GM12891 (cell line): ENCODE data around the gene HTR3B.

ENCODE experiments used
- DNase-seq: peaks from one replicate; pipeline ENCODE4 v3.0.0; 2011; ENCODE audit warnings: low spot score; ENCODE audit not compliant: insufficient read length
- FAIRE-seq: peaks from 2 replicates; lab custom pipeline; 2011; peaks lifted over from hg19 to GRCh38; lab: Jason Lieb, UNC
- PAX5 ChIP-seq: IDR thresholded peaks from 2 replicates; pipeline ENCODE4 v1.6.1; 2011; ENCODE audit warnings: low read length, moderate library complexity, mild to moderate bottlenecking; ENCODE audit not compliant: insufficient read depth, severe bottlenecking
- POLR2A ChIP-seq: IDR thresholded peaks from 2 replicates; pipeline ENCODE4 v1.6.1; 2011; ENCODE audit warnings: low read depth, low read length, control low read depth
- POLR2AphosphoS5 ChIP-seq: IDR thresholded peaks from 2 replicates; pipeline ENCODE4 v1.6.1; 2011; ENCODE audit warnings: low read depth, low read length, control low read depth
- POU2F2 ChIP-seq: IDR thresholded peaks from 2 replicates; pipeline ENCODE4 v1.6.1; 2011; ENCODE audit warnings: low read depth, mild to moderate bottlenecking, control low read depth, low read length, moderate library complexity
- SPI1 ChIP-seq: IDR thresholded peaks from 2 replicates; pipeline ENCODE4 v1.6.1; 2011; ENCODE audit warnings: low read depth, low read length, control low read depth
- TAF1 ChIP-seq: IDR thresholded peaks from 2 replicates; pipeline ENCODE4 v1.6.1; 2011; ENCODE audit warnings: low read depth, low read length, control low read depth

Gene HTR3B

DNA sequence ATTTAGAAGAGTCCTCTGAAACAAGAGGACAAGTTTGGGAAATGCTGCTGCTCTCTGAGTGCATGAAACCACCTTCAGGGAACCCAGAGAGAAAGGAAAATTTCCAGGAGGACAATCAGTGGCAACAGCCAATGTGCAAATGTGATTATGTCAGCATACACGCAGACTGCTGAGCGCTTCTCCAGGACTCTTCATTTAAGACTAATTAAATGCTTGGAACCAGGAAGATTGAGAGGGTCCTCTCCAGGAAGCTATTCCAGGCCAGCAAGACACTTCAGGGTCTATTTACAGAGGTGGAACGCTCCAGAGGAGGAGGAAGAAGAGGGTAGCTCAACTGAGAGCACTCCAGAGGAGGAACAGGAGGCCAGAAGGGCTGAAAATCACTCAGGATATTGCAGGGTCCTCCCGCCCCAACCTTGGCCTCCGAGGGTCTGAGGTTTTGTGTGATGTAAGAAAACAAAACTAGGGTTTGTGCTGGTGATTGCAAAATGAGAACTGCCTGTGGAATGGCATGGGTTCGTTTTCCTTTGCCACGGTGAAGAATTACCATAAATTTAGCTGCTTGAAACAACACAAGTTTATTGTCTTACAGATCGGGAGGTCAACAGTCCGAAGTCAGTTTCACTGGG, 56.2 kb downstream of the HTR3B start:
- TF ChIP-seq POU2F2 (no peak), POLR2A (no peak), SPI1 (no peak), POLR2AphosphoS5 (no peak), PAX5 (no peak)
- FAIRE-seq, result no peak
- no peak for DNase-seq

DNA sequence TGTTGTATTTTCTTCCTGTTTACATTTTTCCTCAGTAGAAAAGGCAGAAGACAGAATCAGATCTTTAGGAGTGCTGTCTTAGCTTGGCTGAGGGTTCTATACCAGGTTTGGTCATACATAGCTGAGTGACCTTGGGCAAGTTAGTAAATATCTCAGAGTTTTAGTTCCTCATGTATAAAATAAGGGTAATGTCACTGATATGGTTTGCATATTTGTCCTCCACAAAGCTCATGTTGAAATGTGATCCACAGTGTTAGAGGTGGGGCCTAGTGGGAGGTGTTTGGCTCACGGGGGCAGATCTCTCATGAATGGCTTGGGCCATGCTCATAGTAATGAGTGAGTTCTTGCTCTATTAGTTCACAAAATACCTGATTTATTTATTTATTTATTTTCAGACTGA, 62.8 kb downstream of the HTR3B start:
- DNase-seq (no peak), FAIRE-seq (no peak)
- no peak for TF ChIP-seq PAX5
- TF ChIP-seq POLR2A, result no peak
- no peak for TF ChIP-seq POU2F2
- TF ChIP-seq POLR2AphosphoS5, result no peak
- no peak for TF ChIP-seq TAF1
- no peak for TF ChIP-seq SPI1

- FAIRE-seq, result no peak
- DNase-seq, result no peak
- TF ChIP-seq POLR2AphosphoS5, result no peak
- no peak for TF ChIP-seq PAX5
- TF ChIP-seq SPI1, result no peak
- no peak for TF ChIP-seq POLR2A
- TF ChIP-seq POU2F2, result no peak
- TF ChIP-seq TAF1, result no peak
Observed at GRCh38 chr11:113971506-113972195, 67.1 kb downstream of the HTR3B start.

GRCh38 chr11:113974741-113975470, 70.3 kb downstream of the HTR3B start, which contains the start of gene HTR3A:
HTR3A (plus strand) TSS chr11:113975108; CDS start chr11:113975326, 218 bp downstream.
- no peak for TF ChIP-seq POLR2AphosphoS5
- no peak for TF ChIP-seq POLR2A
- TF ChIP-seq SPI1, result no peak
- no peak for TF ChIP-seq PAX5
- TF ChIP-seq POU2F2, result no peak
- TF ChIP-seq TAF1, result no peak
- FAIRE-seq (no peak), DNase-seq (no peak)

GRCh38 chr11:113977071-113977490, 72.5 kb downstream of the HTR3B start:
- FAIRE-seq (no peak), DNase-seq (no peak)
- no peak for TF ChIP-seq POLR2A

GRCh38 chr11:113977701-113978100, 73.1 kb downstream of the HTR3B start:
- DNase-seq (no peak), FAIRE-seq (no peak)
- TF ChIP-seq POLR2AphosphoS5, result no peak
- TF ChIP-seq POU2F2, result no peak
- no peak for TF ChIP-seq PAX5
- no peak for TF ChIP-seq TAF1
- TF ChIP-seq POLR2A, result no peak
- TF ChIP-seq SPI1, result no peak

GRCh38 chr11:113979431-113979830, 74.8 kb downstream of the HTR3B start:
- TF ChIP-seq POLR2AphosphoS5 (no peak), SPI1 (no peak), PAX5 (no peak), POLR2A (no peak), TAF1 (no peak), POU2F2 (no peak)
- FAIRE-seq, result no peak

DNA sequence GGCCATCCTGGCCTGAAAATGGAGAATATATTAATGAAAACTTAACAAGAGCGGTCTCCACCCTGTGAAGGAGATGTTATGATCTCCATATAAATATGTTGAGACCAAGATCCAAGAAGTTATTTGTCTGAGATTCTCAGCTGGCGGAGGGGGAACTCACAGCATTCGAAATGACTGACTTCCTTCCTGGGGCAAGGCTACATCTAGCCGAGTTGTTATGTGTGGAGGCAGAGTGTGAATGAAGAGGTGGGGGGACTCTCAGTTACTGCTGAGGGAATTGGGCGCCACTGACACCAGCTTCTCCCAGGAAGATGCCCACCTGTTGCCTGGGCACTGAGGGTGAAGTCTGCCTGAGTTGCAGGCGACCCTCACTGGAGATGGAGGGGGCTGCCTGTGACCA, 76.2 kb downstream of the HTR3B start:
- FAIRE-seq, result no peak
- no peak for DNase-seq
- TF ChIP-seq SPI1, result no peak
- no peak for TF ChIP-seq PAX5
- TF ChIP-seq POLR2AphosphoS5, result no peak
- TF ChIP-seq TAF1, result no peak
- TF ChIP-seq POLR2A, result no peak
- TF ChIP-seq POU2F2, result no peak

More at GRCh38 chr11:113979431-113979830, 74.8 kb downstream of the HTR3B start:
- no peak for DNase-seq

GRCh38 chr11:113982306-113982705, 77.7 kb downstream of the HTR3B start:
- no peak for TF ChIP-seq TAF1
- no peak for TF ChIP-seq PAX5
- TF ChIP-seq POLR2AphosphoS5, result no peak
- no peak for TF ChIP-seq POLR2A
- no peak for TF ChIP-seq SPI1
- no peak for TF ChIP-seq POU2F2
- DNase-seq (no peak), FAIRE-seq (no peak)

- FAIRE-seq (no peak), DNase-seq (no peak)
- TF ChIP-seq SPI1, result no peak
- no peak for TF ChIP-seq PAX5
- no peak for TF ChIP-seq POLR2A
Observed at GRCh38 chr11:113984781-113985180, 80.2 kb downstream of the HTR3B start.

DNA sequence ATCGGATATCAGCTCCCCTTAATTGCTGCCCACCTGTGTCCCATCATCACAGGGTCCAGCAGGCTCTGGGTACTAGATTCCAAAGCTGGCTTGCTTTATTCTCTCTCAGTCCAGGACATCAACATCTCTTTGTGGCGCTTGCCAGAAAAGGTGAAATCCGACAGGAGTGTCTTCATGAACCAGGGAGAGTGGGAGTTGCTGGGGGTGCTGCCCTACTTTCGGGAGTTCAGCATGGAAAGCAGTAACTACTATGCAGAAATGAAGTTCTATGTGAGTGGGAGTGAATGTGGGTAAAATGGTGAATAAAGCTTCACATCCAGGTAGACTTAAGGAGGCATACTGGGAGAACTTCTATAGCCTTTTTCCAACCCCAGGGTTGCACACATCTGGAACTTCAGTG, 81.3 kb downstream of the HTR3B start:
- DNase-seq (no peak), FAIRE-seq (no peak)
- TF ChIP-seq SPI1 (no peak), POU2F2 (no peak), PAX5 (no peak), TAF1 (no peak), POLR2AphosphoS5 (no peak), POLR2A (no peak)
